MM.1S (cell line): ENCODE data around the gene C7.
"Not testable (repeated sequence)": the region's sequence is repeated elsewhere in the genome, so short reads cannot be mapped to it uniquely, and the experiment has no call there.

ENCODE experiments used
- DNase-seq: peaks from one replicate; pipeline ENCODE4 v3.0.0-alpha.2; 2015
- H2AFZ ChIP-seq: fragments of 300-600 bp; sonication (generic); 2 replicates; pipeline ENCODE4 v1.6.0; 2016; ENCODE audit warnings: antibody characterized with exemption, low read length
- H3F3A ChIP-seq: fragments of 300-600 bp; sonication (generic); 2 replicates; pipeline ENCODE4 v1.6.1; 2016; ENCODE audit warnings: mild to moderate bottlenecking, antibody characterized with exemption, low read length, moderate library complexity, mixed read lengths; ENCODE audit not compliant: insufficient read depth
- H3K27ac ChIP-seq: fragments of 300-600 bp; sonication (generic); 2 replicates; pipeline ENCODE4 v1.5.1; 2016; ENCODE audit warnings: mild to moderate bottlenecking, low read length
- H3K27me3 ChIP-seq: fragments of 300-600 bp; sonication (generic); replicated peaks from 2 replicates; pipeline ENCODE4 v1.6.0; 2016; ENCODE audit warnings: low read length; ENCODE audit not compliant: insufficient read depth
- H3K36me3 ChIP-seq: fragments of 300-600 bp; sonication (generic); replicated peaks from 2 replicates; pipeline ENCODE4 v1.6.1; 2016; ENCODE audit warnings: mild to moderate bottlenecking, low read length, mixed read lengths; ENCODE audit not compliant: insufficient read depth
- H3K4me1 ChIP-seq: fragments of 300-600 bp; sonication (generic); 2 replicates; pipeline ENCODE4 v1.6.1; 2016; ENCODE audit warnings: low read length, mixed read lengths
- H3K4me2 ChIP-seq: fragments of 300-600 bp; sonication (generic); 2 replicates; pipeline ENCODE4 v1.6.0; 2016; ENCODE audit warnings: low read depth, low read length
- H3K4me3 ChIP-seq: fragments of 300-600 bp; sonication (generic); 2 replicates; pipeline ENCODE4 v1.5.1; 2016; ENCODE audit warnings: low read length, mixed read lengths
- H3K79me2 ChIP-seq: fragments of 300-600 bp; sonication (generic); 2 replicates; pipeline ENCODE4 v1.6.1; 2016; ENCODE audit warnings: mixed run types, low read length, mixed read lengths
- H3K9ac ChIP-seq: fragments of 300-600 bp; sonication (generic); 2 replicates; pipeline ENCODE4 v1.6.1; 2016; ENCODE audit warnings: low read length, mixed read lengths
- H3K9me2 ChIP-seq: fragments of 300-600 bp; sonication (generic); replicated peaks from 2 replicates; pipeline ENCODE4 v1.6.1; 2016; ENCODE audit warnings: mild to moderate bottlenecking, low read length, mixed read lengths; ENCODE audit not compliant: insufficient read depth
- H3K9me3 ChIP-seq: fragments of 300-600 bp; sonication (generic); replicated peaks from 2 replicates; pipeline ENCODE4 v1.6.1; 2016; ENCODE audit warnings: mild to moderate bottlenecking, low read length, mixed read lengths; ENCODE audit not compliant: insufficient read depth
- H4K20me1 ChIP-seq: fragments of 300-600 bp; sonication (generic); 2 replicates; pipeline ENCODE4 v1.6.1; 2016; ENCODE audit warnings: mild to moderate bottlenecking, low read length, moderate library complexity, mixed read lengths; ENCODE audit not compliant: insufficient read depth
- CTCF ChIP-seq: fragments of 300-600 bp; sonication (generic); IDR thresholded peaks from 2 replicates; pipeline ENCODE4 v1.5.1; 2016; ENCODE audit warnings: antibody characterized with exemption, low read length, mixed read lengths
- EZH2 ChIP-seq: fragments of 300-600 bp; sonication (generic); optimal IDR thresholded peaks from 2 replicates; pipeline ENCODE3; 2017; ENCODE audit warnings: low read depth, mild to moderate bottlenecking, antibody characterized with exemption, low read length, mixed read lengths
- EZH2phosphoT487 ChIP-seq: fragments of 300-600 bp; sonication (generic); IDR thresholded peaks from 2 replicates; pipeline ENCODE4 v1.6.1; 2018; ENCODE audit warnings: antibody characterized with exemption, low read length

C7 gene

DNA sequence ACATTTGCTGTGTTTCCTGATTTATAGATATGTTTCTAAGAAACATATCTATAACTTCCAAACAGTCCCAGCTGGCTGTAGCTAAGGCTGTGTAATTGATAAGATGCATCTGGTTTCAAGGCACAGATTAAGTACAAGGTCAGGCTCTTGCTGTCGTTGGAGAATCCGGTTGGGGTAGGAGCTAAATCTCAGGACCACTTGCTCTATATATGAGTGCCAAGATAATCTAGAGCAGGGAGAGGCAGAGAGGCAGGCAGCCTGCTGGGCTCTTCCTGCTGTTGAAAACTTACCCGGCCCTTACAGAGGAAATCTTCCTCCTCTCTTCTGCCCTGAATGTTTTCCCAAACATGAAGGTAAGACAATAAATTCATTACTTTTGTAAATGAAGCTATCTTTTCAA, at the start of gene C7:
C7 (plus strand) TSS at position 234 of the 400 bp plus-strand sequence; CDS start at position 348, 114 bp downstream.
- no peak within 1 kb of the TSS for H3K27ac ChIP-seq
- H2AFZ ChIP-seq = no peak within 1 kb of the TSS

GRCh38 chr5:40860711-40861110, 48.6 kb upstream of the C7 start:
- Histone ChIP-seq H3K9me3 (no peaks in the 10 kb centered on the region), H3K36me3 (no peaks in the 10 kb centered on the region), H3K79me2 (no peaks in the 10 kb centered on the region), H2AFZ (no peak overlapping the region), H3K4me3 (no peak overlapping the region), H3F3A (no peaks in the 10 kb centered on the region), H3K9me2 (no peaks in the 10 kb centered on the region), H3K4me1 (no peaks in the 10 kb centered on the region), H4K20me1 (no peaks in the 10 kb centered on the region), H3K9ac (no peak overlapping the region), H3K4me2 (no peak overlapping the region), H3K27me3 (no peaks in the 10 kb centered on the region), H3K27ac (no peak overlapping the region)
- no peak for TF ChIP-seq EZH2phosphoT487
- no peak for TF ChIP-seq EZH2
- DNase-seq = no peak

More for the DNA sequence above, at the start of gene C7:
- Histone ChIP-seq H3K27me3 (no peaks in the 10 kb centered on the region), H3K4me2 (no peak within 1 kb of the TSS), H3K4me3 (no peak within 1 kb of the TSS), H3K36me3 (no peaks in the 10 kb centered on the region), H4K20me1 (no peaks in the 10 kb centered on the region), H3K4me1 (no peaks in the 10 kb centered on the region), H3F3A (no peaks in the 10 kb centered on the region), H3K9me2 (no peaks in the 10 kb centered on the region), H3K9ac (no peak within 1 kb of the TSS), H3K9me3 (no peaks in the 10 kb centered on the region), H3K79me2 (no peaks in the 10 kb centered on the region)
- TF ChIP-seq EZH2phosphoT487 (no peak), EZH2 (no peak), CTCF (no peak)
- DNase-seq = no peak

DNA sequence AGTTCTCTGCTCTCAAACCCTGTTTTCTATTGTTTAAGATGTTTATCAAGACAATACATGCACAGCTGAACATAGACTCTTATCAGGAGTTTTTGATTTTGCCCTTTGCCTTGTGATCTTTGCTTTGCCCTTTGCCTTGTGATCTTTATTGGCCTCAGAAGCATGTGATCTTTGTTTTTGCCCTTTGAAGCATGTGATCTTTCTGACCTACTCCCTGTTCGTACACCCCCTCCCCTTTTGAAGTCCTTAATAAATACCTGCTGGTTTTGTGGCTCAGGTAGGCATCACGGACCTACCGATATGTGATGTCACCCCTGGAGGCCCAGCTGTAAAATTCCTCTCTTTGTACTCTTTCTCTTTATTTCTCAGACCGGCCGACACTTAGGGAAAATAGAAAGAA, 44.3 kb upstream of the C7 start:
- H3K4me3 ChIP-seq, H3K4me2 ChIP-seq, H3K4me1 ChIP-seq, H3K27me3 ChIP-seq, H3K9me2 ChIP-seq, DNase-seq, H3K9ac ChIP-seq, H3K79me2 ChIP-seq, H4K20me1 ChIP-seq, H3K9me3 ChIP-seq, H3K36me3 ChIP-seq, H3K27ac ChIP-seq, H3F3A ChIP-seq, H2AFZ ChIP-seq: not testable (repeated sequence)

- Histone ChIP-seq H3K9ac (no peak overlapping the region), H3K4me2 (no peak overlapping the region), H2AFZ (no peak overlapping the region), H3K36me3 (no peaks in the 10 kb centered on the region), H3K9me2 (no peaks in the 10 kb centered on the region), H3K79me2 (no peaks in the 10 kb centered on the region), H4K20me1 (no peaks in the 10 kb centered on the region), H3K4me1 (peaks cover 1% of the 10 kb centered on the region), H3K27me3 (no peaks in the 10 kb centered on the region), H3K9me3 (no peaks in the 10 kb centered on the region), H3K4me3 (no peak overlapping the region), H3F3A (no peaks in the 10 kb centered on the region), H3K27ac (no peak overlapping the region)
- TF ChIP-seq EZH2phosphoT487 = no peak
- TF ChIP-seq CTCF = no peak
- TF ChIP-seq EZH2 = no peak
- DNase-seq = no peak
These were observed 42.5 kb upstream of the C7 start for GRCh38 chr5:40866844-40867243.
